NCI-H146 (cell line): Measurements from ENCODE around the gene XKR7.
"Not testable (repeated sequence)": the region's sequence is repeated elsewhere in the genome, so short reads cannot be mapped to it uniquely, and the experiment has no call there.

Experiments
- DNase-seq: peaks from one replicate; lab custom pipeline; 2025; lab: John Stamatoyannopoulos, UW

XKR7 gene, protein sequence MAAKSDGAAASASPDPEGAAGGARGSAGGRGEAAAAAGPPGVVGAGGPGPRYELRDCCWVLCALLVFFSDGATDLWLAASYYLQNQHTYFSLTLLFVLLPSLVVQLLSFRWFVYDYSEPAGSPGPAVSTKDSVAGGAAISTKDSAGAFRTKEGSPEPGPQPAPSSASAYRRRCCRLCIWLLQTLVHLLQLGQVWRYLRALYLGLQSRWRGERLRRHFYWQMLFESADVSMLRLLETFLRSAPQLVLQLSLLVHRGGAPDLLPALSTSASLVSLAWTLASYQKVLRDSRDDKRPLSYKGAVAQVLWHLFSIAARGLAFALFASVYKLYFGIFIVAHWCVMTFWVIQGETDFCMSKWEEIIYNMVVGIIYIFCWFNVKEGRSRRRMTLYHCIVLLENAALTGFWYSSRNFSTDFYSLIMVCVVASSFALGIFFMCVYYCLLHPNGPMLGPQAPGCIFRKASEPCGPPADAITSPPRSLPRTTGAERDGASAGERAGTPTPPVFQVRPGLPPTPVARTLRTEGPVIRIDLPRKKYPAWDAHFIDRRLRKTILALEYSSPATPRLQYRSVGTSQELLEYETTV

GRCh38 chr20:31967830-31968249, at the start of gene XKR7:
Gene XKR7 (plus strand): TSS chr20:31968151. CDS start chr20:31968176, 25 bp downstream.
- DNase-seq, result peak; percentile 92

GRCh38 chr20:31918466-31919105, 49.4 kb upstream of the XKR7 start:
- no peak for DNase-seq

DNA sequence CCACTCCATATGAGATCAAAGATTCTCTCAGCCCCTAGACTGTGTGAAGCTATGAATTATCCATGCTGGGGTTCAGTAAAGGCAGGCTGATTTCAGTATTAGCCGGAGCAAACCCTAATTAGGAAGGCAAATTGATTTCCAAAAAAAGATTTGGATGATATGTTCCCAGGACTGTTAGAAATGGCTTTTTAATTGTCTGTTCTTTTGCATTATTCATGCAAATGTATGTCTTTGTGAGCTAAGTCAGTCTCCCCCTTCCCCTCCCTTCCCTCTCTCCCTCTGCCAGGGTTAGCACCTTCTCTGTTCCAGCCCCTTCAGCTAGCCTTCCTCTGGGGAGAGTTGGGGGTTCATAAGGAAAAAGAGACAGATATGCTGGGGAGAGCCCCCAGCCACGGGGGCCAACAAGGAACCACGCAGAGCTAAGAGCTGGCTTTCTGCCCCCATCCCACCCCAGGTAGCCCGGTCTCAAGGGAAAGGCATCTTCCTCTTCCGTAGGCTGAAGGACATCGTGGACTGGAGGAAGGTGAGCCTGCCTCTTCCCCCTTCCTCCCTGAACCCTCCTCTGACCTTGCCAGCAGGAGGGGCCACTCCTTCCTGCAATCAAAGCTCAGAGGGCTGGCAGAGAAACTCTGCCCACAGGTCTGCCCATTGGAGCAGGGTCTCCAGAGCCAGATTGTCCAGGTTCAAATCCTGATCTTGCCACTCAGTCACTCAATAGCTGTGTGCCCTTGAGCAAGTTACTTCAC, 48.4 kb upstream of the XKR7 start:
- DNase-seq, result no peak

DNA sequence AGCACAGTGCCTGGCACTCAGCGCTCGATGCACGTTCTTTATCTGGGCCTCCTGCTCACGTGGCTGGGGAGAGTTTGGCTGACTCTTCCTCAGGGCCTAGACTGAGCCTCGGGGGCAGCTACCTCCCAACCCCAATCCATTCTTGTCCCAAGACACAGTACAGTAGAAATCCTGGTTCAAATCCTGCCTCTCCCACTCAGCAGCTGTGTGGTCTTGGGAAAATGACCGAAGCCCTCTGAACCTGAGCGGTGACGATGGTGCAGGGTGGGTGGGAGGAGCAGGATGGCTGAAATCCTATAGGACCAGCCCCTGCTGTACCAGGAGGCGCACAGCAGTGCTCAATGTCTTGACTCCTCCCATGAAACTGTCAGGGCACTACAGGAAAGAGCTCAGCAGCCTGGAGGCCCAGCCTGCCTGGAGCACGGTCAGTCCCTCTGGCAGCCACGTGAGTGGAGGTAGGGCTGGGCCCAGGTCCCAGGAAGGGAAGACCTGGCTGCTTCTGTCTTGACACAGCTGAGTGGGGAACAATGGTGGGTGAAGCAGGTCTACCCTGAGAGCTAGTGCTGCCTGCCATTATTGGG, 47.6 kb upstream of the XKR7 start:
- no peak for DNase-seq

GRCh38 chr20:31921480-31921879, 46.5 kb upstream of the XKR7 start:
- not testable (repeated sequence) for DNase-seq

DNA sequence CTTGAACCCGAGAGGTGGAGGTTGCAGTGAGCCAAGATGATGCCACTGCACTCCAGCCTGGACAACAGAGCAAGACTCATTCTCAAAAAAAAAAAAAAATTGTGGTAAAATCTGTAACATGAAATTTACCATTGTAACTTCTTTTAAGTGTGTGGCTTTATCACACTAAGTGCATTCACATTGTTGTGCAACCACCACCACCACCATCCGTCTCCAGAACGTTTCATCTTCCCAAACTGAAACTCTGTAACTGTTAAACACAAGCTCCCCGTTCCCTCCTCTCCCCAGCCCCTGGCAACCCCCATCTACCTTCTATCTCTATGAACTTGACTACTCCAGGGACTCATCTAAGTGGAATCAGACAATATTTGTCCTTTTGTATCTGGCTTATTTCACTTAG, 45.8 kb upstream of the XKR7 start:
- DNase-seq, result no peak

DNA sequence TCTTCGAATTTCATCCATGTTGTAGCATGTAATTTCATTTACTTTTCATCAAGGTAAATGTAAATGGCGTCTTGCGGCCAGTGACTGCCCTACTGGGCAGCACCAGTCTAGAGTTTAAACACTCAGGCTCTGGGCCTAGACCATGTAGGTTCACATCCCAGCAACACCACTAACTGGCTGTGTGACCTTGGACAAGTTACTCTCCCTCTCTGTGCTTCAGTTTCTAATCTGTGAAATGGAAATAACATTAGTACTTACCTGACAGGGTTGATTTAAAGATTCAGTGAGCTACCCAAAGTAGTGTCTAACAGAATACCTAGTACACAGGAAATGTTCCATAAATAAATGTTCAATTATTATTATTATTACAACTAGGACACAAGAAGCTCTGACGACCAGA, 45.4 kb upstream of the XKR7 start:
- DNase-seq, result no peak

- DNase-seq, result peak; percentile 26
Observed at GRCh38 chr20:31923388-31924331, 44.3 kb upstream of the XKR7 start.

DNA sequence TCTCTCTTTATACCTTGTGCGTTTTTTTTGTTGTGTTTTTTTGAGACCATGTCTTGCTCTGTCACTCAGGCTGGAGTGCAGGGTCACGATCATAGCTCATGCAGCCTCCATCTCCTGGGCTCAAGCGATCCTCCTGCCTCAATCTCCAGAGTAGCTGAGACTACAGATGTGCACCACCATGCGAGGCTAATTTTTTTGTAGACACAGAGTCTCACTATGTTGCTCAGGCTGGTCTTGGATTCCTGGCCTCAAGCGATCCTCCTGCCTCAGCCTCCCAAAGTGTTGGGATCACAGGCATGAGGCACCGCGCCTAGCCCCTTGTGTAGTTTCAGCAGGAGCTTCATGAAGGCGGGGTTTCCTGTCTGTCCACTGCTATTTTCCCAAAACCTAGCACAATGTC, 43.4 kb upstream of the XKR7 start:
- DNase-seq, result no peak

DNA sequence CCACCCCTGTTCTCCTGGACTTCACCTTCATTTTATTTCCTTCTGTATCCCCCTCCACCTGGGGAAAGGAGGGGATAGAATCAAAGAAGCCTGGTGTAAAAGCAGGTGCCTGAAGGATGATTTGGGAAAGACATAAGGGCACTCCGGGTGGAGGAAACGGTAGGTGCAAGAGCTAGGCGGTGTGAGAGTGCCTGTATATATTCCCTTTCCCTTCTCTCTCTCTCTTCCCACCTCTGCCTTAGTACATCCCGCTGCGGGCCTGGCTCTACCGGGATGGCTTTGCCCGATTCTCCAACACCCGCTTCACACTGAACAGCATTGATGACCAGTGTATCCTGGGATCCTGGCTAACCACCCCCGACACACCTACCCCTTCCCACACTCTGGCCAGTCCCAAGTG, 42.3 kb upstream of the XKR7 start:
- no peak for DNase-seq

DNA sequence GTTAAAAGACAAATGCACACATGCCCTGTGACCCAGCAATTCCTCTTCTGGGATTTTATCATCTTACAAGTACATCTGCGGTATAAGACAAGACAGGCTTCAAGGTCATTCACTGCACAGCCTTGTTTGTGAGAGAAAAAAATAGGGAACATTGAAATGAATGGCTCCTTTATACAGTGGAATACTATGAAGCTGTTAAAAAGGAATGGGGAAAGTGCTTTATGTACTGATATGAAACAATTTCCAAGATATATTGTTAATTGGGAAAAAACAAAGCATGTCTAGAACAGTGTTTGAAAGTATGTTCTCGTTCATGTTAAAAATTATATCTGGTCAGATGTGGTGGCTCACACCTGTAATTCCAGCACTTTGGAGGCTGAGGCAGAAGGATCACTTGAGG, 41.5 kb upstream of the XKR7 start:
- DNase-seq, result no peak

DNA sequence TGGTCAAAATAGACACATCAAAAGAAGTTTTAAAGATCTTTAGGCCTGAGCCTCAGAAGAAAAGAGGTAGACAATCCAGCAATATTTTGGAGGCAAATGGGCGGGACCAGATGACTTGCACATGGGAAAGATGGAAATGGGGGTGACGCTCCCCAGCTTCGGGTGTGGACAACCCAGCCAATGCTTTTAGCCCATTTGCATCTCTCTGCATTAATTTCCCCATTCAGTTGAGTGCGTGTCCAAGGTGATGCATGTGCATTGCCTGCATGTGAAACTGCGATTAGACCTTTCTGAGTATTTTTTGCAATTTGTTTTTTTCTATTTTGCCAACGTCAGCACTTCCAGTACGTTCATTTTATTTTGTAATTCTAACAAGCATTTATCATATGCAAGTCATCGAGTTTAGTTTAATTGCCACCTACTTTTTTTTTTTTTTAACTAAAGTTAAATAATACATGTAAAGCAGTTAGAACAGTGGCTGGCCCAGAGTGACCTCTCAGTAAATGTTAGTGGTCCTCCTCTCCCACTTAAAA, 40.3 kb upstream of the XKR7 start:
- no peak for DNase-seq

GRCh38 chr20:31929631-31930030, 38.3 kb upstream of the XKR7 start:
- not testable (repeated sequence) for DNase-seq

GRCh38 chr20:31930779-31931178, 37.2 kb upstream of the XKR7 start:
- no peak for DNase-seq

DNA sequence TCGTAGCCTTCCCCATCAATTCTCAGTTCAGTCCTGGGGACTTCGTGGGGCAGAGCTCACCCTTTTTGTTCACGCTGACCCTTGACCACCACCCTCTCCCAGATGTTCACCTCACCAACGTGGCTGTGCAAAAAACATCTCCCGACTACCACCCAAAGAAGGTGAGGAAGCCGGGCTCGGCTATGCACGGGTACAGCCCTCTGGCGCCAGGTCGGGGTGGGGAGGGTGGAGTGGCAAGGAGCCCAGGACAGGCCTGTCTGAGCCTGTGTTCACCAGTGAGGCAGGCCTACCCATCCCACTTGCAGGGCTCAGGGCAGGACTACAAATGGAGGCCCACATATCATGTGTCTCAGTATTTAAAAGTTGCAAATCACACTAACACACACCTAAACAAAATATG, 34.3 kb upstream of the XKR7 start:
- no peak for DNase-seq

DNA sequence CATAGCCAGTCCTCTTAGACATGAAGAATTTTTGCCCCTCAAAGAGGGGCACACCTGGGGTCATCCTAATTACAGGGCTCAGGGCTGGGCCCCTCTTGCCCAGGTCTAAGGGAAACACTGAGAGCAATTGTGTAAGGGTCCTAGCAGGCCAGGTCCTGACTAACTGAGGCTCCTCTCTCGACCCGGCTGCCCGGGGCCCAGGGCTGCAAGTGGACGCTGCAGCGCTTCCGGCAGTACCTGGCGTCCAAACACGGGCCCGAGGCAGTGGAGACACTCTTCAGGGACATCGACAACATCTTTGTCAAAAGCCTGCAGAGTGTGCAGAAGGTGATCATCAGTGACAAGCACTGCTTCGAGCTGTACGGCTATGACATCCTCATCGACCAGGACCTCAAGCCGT, 33.5 kb upstream of the XKR7 start:
- no peak for DNase-seq

DNA sequence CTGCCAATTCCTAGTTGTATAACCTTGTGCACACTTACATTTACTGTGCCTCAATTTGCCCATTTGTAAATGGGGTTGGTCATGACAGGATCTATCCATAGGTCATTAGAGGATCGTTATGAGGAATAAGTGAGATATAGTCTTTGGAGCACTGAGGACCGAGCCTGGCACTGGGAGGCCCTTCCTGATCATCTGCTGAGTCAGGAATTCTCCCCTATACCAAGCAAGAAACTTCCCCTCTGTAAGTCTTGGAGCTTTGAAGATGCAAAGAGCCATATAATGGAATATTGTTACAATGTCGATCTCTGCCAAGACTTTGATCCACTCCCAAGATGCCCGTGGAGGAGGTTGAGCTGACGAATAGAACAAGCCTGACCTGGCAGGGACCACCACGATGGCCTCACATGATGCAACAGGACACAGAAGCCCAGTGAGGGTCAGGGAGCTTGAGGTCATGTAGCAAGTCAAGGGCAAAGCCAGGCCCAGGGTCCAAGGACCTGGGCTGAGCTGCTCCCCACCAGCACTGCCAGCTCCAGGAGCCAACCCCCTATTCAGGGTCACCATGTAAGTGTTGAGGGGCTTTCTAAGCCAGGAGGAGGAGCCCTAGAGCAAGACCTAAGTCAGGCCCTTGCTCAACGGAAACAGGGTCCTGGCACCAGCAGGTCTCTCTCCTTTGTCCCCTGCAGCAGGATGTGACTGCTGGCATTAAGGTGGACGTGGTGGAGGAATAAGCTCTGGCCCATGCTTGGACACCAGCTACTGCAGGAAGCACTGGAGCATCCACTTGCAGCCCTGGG, 32.8 kb upstream of the XKR7 start:
- DNase-seq, result no peak

- DNase-seq, result no peak
Observed at GRCh38 chr20:31936420-31936819, 31.5 kb upstream of the XKR7 start.

- no peak for DNase-seq
Observed at GRCh38 chr20:31937820-31938219, 30.1 kb upstream of the XKR7 start.

DNA sequence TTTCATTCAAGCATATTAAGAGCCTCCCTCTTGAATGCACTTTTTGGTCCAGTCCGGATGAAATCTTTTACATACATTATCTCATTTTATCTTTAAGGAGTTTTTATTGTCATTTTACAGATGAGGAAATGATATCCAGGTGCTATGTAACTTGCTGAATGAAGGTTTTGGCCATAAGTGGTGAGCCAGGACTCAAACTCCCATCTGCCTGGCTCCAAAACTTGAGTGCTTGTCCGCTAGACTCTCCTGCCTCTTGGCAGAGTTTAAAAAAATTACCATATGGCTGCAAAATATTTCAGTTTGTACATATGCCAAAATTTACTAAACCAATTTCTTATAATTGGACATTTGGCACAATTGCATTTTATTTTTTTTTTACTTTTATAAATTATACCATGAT, 28.3 kb upstream of the XKR7 start:
- DNase-seq, result no peak
